ENCODE data around the gene AIP.

The AIP gene

DNA sequence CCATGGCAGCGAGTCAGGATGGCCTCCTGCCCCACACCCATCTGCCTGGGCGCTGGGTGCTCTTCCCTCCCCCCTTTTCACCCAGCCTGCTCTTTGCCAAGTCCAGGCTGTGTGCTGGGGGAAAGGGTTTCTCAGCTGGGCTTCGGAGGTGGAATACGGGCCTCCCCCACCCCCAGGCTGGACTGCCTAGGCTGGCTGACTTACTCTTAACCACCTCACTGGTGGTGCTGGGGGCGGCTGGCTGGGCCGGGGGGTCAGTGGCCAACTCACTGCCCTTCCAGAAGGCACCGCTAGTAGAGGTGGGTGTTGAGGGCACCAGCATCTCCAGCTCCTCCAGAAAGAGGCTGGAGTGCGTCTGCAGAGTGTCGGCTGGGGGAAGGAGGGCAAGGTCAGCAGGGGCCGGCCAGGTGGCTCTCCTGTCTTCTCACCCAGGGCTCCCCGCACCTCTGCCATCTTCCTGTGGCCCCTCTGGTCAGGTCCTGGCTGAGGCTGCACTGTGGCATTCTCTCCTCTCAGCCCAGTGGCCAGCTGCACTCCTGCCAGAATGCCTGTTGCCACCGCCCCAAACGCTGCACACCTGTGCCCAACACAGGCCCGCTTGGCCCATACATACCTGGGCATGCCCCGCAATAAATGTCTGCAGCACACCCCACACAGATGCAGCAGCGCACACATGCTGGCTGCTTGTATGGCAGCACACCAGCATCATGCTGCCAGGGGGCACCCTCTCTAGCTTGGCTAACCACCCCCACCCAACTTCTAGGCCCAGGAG is 12.6 kb downstream of the AIP start:
- H3K4me2 ChIP-seq (ENCODE audit: low read depth, low read length, poor library complexity, severe bottlenecking): no peak overlapping the region
- no peaks in the 10 kb centered on the region for H3K9me2 ChIP-seq (replicated peaks; ENCODE audit: low read depth, low read length)
- H3K9ac ChIP-seq (ENCODE audit: low read depth, low read length, poor library complexity, severe bottlenecking): no peak overlapping the region
- peaks cover 5% of the 10 kb centered on the region for H3K4me1 ChIP-seq (ENCODE audit: insufficient read depth, low read length, poor library complexity, severe bottlenecking)
- no peaks in the 10 kb centered on the region for H3F3A ChIP-seq (ENCODE audit: low read depth)
- H3K27me3 ChIP-seq (ENCODE audit: insufficient read depth, low read length, poor library complexity, severe bottlenecking): no peaks in the 10 kb centered on the region
- no peak overlapping the region for H3K4me3 ChIP-seq (ENCODE audit: low read length, poor library complexity, severe bottlenecking)
- no peaks in the 10 kb centered on the region for H3K9me3 ChIP-seq (ENCODE audit: insufficient read depth, low read depth, low read length)
- peaks cover 18% of the 10 kb centered on the region; the same call in 1 of the 2 replicates for H3K36me3 ChIP-seq (ENCODE audit: insufficient read depth, low read length)
- H2AFZ ChIP-seq (ENCODE audit: low read length): no peak overlapping the region
- no peaks in the 10 kb centered on the region for H4K20me1 ChIP-seq (ENCODE audit: insufficient read depth, low read length, poor library complexity, severe bottlenecking)
- TF ChIP-seq CTCF (conservative IDR thresholded peaks at IDR 0.05; ENCODE audit: low read length) (no peak), EZH2phosphoT487 (IDR thresholded peaks at IDR 0.05; ENCODE audit: borderline replicate concordance) (no peak)
- no peaks in the 10 kb centered on the region for H3K79me2 ChIP-seq (ENCODE audit: insufficient read depth, low read length)

GRCh38 chr11:67496113-67496512 is 13.3 kb downstream of the AIP start:
- Histone ChIP-seq H3K9me2 (replicated peaks; ENCODE audit: low read depth, low read length) (no peaks in the 10 kb centered on the region), H3K36me3 (ENCODE audit: insufficient read depth, low read length) (peaks cover 12% of the 10 kb centered on the region; the same call in 1 of the 2 replicates), H3K9me3 (ENCODE audit: insufficient read depth, low read depth, low read length) (no peaks in the 10 kb centered on the region), H3K4me1 (ENCODE audit: insufficient read depth, low read length, poor library complexity, severe bottlenecking) (peaks cover 12% of the 10 kb centered on the region), H3K4me3 (ENCODE audit: low read length, poor library complexity, severe bottlenecking) (no peak overlapping the region), H3K4me2 (ENCODE audit: low read depth, low read length, poor library complexity, severe bottlenecking) (no peak overlapping the region), H2AFZ (ENCODE audit: low read length) (no peak overlapping the region), H3K9ac (ENCODE audit: low read depth, low read length, poor library complexity, severe bottlenecking) (no peak overlapping the region), H3F3A (ENCODE audit: low read depth) (no peaks in the 10 kb centered on the region), H3K27me3 (ENCODE audit: insufficient read depth, low read length, poor library complexity, severe bottlenecking) (no peaks in the 10 kb centered on the region), H4K20me1 (ENCODE audit: insufficient read depth, low read length, poor library complexity, severe bottlenecking) (no peaks in the 10 kb centered on the region), H3K79me2 (ENCODE audit: insufficient read depth, low read length) (no peaks in the 10 kb centered on the region)
- TF ChIP-seq EZH2phosphoT487 (IDR thresholded peaks at IDR 0.05; ENCODE audit: borderline replicate concordance) (no peak), CTCF (conservative IDR thresholded peaks at IDR 0.05; ENCODE audit: low read length) (no peak)

GRCh38 chr11:67497656-67498291 is 14.9 kb downstream of the AIP start:
- Histone ChIP-seq H3K9me2 (replicated peaks; ENCODE audit: low read depth, low read length) (no peaks in the 10 kb centered on the region), H2AFZ (ENCODE audit: low read length) (no peak overlapping the region), H3K36me3 (ENCODE audit: insufficient read depth, low read length) (peaks cover 4% of the 10 kb centered on the region; the same call in 1 of the 2 replicates), H3K79me2 (ENCODE audit: insufficient read depth, low read length) (peaks cover 4% of the 10 kb centered on the region; the same call in 1 of the 2 replicates), H3K9ac (ENCODE audit: low read depth, low read length, poor library complexity, severe bottlenecking) (no peak overlapping the region), H3K4me3 (ENCODE audit: low read length, poor library complexity, severe bottlenecking) (no peak overlapping the region), H3K9me3 (ENCODE audit: insufficient read depth, low read depth, low read length) (no peaks in the 10 kb centered on the region), H4K20me1 (ENCODE audit: insufficient read depth, low read length, poor library complexity, severe bottlenecking) (no peaks in the 10 kb centered on the region), H3K4me1 (ENCODE audit: insufficient read depth, low read length, poor library complexity, severe bottlenecking) (peaks cover 14% of the 10 kb centered on the region), H3K4me2 (ENCODE audit: low read depth, low read length, poor library complexity, severe bottlenecking) (no peak overlapping the region), H3F3A (ENCODE audit: low read depth) (no peaks in the 10 kb centered on the region), H3K27me3 (ENCODE audit: insufficient read depth, low read length, poor library complexity, severe bottlenecking) (no peaks in the 10 kb centered on the region)
- no peak for TF ChIP-seq EZH2phosphoT487 (IDR thresholded peaks at IDR 0.05; ENCODE audit: borderline replicate concordance)
- TF ChIP-seq CTCF (conservative IDR thresholded peaks at IDR 0.05; ENCODE audit: low read length): no peak

All from Loucy (cell line).